GM04503 (cell line): ENCODE measurements around the gene IP6K1.

Experiments
- DNase-seq: peaks from one replicate; pipeline ENCODE4 v3.0.0-alpha.2; 2012; ENCODE audit warnings: low read depth

The IP6K1 gene

GRCh38 chr3:49723628-49724551, 62.5 kb downstream of the IP6K1 start, which contains the start of gene GMPPB:
Gene GMPPB (minus strand): TSS chr3:49723951. CDS start chr3:49723726, 225 bp downstream.
- peak; percentile 83 for DNase-seq

GRCh38 chr3:49723296-49723627, 63.1 kb downstream of the IP6K1 start:
- no peak for DNase-seq

DNA sequence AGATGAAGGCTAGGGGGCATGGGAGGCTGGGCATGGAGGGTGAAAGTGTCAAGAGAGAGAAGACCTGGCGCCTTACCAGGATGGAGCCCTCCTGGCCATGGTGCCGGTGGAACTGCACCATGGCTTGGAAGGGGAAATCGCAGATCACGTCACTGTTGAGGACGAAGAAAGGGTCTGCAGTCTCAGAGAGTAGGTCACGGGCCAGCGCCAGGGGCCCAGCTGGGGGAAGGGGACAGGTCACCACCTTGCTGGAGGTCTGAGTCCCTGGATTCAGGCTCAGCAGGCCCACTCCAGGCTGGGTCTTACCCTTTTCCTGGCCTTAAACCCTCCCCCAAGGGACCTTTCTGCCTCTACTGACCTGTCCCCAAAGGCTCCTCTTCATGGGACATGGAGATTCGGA, 63.4 kb downstream of the IP6K1 start:
- DNase-seq = no peak

GRCh38 chr3:49721896-49722781, 64.2 kb downstream of the IP6K1 start:
- DNase-seq = no peak

- no peak for DNase-seq
These were observed 64.8 kb downstream of the IP6K1 start for GRCh38 chr3:49721596-49721895.

- DNase-seq = no peak
These were observed 65.3 kb downstream of the IP6K1 start for GRCh38 chr3:49720855-49721595.

DNA sequence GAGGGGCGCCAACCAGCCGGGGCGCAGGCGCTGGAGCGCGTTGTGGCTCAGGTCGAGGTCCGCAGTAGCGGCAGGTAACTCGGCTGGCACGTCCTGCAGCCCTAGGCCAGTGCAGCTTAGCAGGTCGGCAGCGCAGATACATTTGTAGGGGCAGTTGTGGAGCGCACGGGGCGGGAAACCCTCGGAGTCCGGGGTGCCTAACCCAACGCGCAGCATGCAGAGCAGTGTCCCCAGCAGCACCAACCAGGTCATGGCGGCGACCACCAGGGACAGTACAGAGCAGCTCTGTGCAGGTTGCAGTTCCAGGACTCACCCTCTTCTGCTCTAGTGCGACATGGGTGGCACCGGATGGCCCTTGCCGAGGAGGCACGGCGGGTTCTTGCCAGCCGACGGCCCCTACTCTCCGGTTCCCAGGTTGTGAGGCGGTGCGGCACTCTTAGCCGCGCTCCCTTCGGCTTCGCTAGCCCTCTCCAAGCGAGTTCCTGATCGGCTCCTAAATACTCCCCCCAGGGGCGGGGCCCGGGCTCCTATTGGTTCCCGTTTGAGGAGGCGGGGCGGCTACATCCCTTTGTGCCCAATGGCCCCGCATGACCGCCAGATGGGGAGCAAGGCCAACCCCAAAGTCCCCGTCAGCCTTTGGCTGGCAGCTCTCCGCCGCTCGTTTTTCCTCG, 67.0 kb downstream of the IP6K1 start, which contains the start of gene AMIGO3:
Gene AMIGO3, minus strand, starts transcription at position 471 of the 671 bp plus-strand sequence. Its CDS starts 219 bp downstream, at position 252.
- DNase-seq = peak; percentile 60

- DNase-seq = no peak
These were observed 67.5 kb downstream of the IP6K1 start for GRCh38 chr3:49718858-49719213.

DNA sequence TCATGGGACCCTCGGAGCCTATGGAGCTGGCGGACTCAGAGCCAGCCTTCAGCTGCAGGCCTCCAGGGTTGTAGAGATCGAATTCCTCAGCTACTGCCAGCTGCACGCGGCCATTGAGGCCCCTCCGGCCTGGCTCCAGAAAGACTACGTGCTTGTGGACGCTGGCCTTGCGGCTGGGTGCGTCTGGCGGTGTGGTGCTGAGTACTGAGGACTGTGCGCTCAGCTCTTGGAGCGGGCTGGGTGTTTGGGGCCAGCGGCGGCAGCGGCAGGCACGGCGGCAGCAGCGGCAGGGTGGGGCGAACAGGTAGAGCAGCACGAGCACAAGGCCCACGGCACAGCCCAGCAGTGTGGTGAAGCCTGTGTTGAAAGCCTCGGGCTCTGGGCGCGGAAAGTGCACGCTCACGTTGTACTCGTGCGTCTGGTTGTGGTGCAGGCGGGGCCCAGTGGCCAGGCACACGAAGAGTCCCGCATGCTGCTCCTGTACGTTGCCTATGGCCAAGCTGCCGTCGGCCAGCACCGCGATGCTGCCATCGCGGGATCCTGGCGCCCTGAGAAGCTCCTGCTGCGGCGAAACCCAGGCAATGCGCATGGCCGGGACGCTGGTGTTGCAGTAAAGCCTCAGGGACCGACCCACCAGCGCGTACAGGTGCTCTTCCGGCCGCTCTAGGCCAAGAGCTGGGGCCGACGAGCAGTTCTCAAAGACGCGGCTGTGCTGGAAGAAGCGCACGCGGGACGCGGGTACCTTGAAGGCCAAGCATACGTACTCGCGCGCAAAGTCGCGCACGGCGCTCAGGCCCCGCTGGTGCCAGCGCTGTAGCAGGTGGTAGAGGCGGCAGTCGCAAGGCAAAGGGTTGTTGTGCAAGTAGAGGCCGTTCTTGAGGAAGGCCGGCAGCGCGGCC, 68.1 kb downstream of the IP6K1 start:
- no peak for DNase-seq

DNA sequence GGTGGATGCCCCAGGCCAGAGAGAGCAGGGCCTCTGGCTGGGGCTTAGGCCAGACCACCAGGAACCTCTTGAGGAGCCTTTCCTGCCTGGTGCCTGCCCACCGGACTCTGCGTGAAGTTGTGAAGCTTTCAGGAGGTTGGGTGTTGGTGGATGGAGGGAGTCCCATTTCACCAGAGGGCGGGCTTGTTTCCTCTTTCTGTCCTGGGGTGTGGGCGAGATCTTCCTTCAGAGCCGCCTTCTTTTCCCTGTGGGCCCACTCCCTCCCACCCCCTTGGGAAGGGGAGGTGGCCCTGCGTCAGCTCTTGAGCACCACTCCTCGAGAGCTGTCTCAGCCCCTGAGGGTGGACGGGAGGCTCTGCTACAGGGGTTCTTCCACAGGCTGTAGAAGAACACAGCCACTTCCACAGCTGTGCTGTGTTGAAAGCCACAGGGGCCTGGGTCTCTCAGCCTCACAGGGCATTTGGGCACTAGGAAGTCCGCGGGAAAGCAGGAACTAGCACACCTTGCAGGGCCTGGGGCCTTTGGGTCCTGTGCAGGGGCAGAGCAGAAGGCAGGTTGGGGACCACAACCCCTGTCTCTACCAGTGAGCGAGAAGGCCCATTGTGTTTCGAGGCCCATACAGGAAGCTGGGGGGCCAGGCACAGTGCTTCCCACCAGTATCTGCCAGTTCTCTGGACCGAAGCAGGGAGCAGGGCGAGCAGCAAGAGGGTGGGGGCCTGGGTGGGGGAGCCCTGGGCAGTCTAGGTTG, 69.0 kb downstream of the IP6K1 start:
- no peak for DNase-seq

DNA sequence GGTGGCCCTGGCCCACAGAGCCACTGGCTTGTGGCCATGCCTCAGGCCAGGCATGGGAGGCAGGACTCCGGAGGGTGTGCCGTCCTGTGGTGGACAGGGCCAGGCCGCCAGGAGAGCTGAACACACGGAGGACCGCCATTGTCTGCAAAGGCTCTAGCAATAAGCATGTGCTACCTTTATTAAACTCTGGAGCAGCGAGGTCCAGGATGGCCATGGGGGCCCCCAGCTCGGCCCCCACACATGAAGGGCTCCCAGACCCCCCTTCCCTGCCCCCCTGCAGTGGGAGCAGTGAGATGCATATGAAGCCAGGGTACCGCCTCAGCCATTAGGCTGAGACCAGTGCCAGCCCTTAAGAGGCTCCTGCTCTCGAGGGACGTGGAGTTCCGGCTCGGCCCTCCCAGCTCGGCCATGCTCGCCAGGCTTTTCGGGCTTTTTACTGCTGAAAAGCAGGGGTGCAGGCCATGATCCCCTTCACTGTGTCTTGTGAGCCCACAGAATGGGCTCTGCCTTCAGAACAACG, 69.6 kb downstream of the IP6K1 start:
- DNase-seq = no peak

- DNase-seq = no peak
These were observed 70.2 kb downstream of the IP6K1 start for GRCh38 chr3:49716169-49716568.

- no peak for DNase-seq
These were observed 70.7 kb downstream of the IP6K1 start for GRCh38 chr3:49715611-49716121.

- DNase-seq = no peak
These were observed 71.4 kb downstream of the IP6K1 start for GRCh38 chr3:49714728-49715550.

DNA sequence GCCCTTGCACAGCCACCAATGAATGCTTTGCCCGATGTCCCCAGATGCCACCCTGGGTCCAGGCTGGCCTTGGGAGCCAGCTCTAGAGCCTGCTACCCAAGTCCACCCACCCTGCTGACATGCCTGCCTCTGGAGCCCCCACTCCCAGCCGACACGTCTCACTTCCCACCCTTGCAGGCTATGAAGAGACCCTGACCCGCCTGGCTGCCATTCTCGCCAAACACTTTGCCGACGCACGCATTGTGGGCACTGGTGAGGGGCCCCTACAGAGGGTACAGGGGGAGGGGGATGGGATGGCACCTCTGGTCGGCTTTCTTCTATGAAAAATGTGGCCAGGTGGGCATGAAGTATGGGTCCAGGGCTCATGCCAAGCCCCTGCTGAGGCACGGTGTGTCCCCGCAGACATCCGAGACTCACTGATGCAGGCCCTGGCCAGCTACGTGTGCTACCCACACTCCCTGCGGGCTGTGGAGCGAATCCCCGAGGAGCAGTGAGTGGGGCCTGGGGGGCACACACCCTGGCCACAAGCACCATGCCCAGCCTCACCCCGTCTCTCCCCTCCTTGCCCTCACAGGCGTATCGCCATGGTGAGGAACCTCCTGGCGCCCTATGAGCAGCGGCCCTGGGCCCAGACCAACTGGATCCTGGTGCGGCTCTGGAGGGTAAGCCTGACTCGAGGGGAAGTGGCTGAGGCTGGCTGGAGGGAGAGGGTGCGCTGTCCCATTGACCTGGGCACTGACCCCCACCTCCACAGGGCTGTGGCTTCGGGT, 72.8 kb downstream of the IP6K1 start:
- no peak for DNase-seq

DNA sequence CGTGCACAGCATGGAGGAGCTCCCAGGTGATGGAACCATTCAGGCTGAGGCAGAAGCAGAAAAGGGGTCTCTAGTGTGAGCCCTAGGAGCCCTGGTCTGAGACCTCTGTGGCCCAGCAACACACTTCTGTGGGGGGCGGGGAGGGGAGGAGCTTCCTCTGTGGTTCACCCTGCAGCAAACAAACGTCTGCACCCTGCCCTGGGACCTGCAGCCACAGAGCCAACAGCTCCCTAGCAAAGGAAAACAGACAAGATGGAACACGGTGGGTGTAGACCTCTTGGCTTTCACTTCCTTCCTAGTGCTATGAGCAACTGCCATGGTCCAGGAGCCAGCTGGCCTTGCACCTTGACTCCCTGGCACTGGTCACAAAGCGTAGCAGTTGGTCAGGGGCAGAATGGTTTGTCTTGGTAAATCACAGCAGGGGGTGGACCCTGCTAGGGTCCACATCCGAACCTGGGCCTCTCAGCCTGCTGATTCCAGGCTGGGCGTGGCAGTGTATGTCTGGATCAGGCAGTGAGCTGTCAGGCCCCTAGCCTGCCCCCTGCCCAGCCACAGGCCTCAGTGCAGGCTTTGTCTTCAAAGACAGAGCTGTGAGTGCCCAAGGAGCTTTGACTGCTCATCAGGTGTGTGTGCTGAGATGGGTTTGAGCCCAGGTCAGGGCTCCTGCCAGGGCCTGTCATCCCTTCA, 73.6 kb downstream of the IP6K1 start:
- no peak for DNase-seq

DNA sequence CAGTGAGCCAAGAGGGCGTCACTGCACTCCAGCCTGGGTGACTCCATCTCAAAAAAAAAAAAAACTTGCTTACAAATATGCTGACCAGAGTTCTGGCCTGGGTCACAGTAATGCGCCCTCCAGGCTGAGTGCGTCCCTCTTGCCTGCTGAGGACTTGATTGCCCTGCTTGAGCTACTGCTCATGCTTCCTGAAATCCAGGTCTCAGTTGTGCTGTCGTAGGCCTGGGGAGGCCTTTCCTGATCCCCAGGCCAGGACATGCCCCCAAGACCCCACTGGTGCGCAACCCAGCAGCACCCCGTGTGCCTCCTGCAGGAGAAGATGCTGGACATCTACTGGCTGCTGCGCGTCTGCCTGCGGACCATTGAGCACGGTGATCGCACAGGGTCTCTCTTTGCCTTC, 74.2 kb downstream of the IP6K1 start:
- no peak for DNase-seq
